SK-N-SH (cell line): Measurements from ENCODE around the gene SLCO2B1. TPM values are rescaled to one million over a fixed set of nuclear protein-coding genes. Genes with fewer than 3 reads are reported as not detected.

Experiments
- CTCF ChIA-PET: fragments of 300-600, 350-600 bp; formaldehyde crosslinking; extraction: SDS; loops from one replicate; lab custom pipeline; 2021; lab: Yijun Ruan, JAX
- POLR2A ChIA-PET: fragments of 350-600 bp; sonication (Branson Sonifier 250); formaldehyde crosslinking; extraction: SDS; loops from one replicate; lab custom pipeline; 2020; ENCODE audit warnings: antibody characterized with exemption, inconsistent platforms; lab: Yijun Ruan, JAX
- DNase-seq: peaks from one replicate; pipeline ENCODE4 v3.0.0; 2012
- H2AFZ ChIP-seq: fragments of 200-600 bp; sonication (generic); 2 replicates; pipeline ENCODE4 v1.8.1; 2016; ENCODE audit warnings: antibody characterized with exemption, mild to moderate bottlenecking, low read depth
- H3F3A ChIP-seq: fragments of 200-600 bp; sonication (generic); replicated peaks from 2 replicates; pipeline ENCODE3; 2016; ENCODE audit warnings: antibody characterized with exemption, mild to moderate bottlenecking; ENCODE audit not compliant: insufficient read depth
- H3K27ac ChIP-seq, 2 experiments: fragments of 200-500 bp in 1 of 2; fragments of 200-600 bp in 1 of 2; sonication (Bioruptor generic) in 1 of 2; sonication (generic), shearing (Covaris generic) in 1 of 2; 2 replicates each; pipeline versions ENCODE4 v1.5.1 to v1.6.1; 2014 to 2016; ENCODE audit warnings: low read depth in 2 of 2, inconsistent platforms in 1 of 2, low read length in 1 of 2, mild to moderate bottlenecking in 1 of 2, mixed read lengths in 1 of 2
- H3K27me3 ChIP-seq: fragments of 200-600 bp; sonication (generic), shearing (Covaris generic); 2 replicates; pipeline ENCODE4 v1.6.1; 2016; ENCODE audit warnings: mixed run types; ENCODE audit not compliant: insufficient read depth
- H3K36me3 ChIP-seq, 2 experiments: fragments of 200-500 bp in 1 of 2; fragments of 200-600 bp in 1 of 2; sonication (Bioruptor generic) in 1 of 2; sonication (generic) in 1 of 2; replicated peaks in 1 of 2; 2 replicates each; pipeline versions ENCODE3 to v1.5.1; 2014 to 2016; ENCODE audit warnings: low read length in 1 of 2, mild to moderate bottlenecking in 1 of 2; ENCODE audit not compliant: insufficient read depth in 2 of 2, control insufficient read depth in 1 of 2
- H3K4me1 ChIP-seq, 2 experiments: fragments of 200-500 bp in 1 of 2; fragments of 200-600 bp in 1 of 2; sonication (Bioruptor generic) in 1 of 2; sonication (generic), shearing (Covaris generic) in 1 of 2; 2 replicates each; pipeline versions ENCODE4 v1.5.1 to v1.6.1; 2014 to 2016; ENCODE audit warnings: low read depth in 1 of 2, low read length in 1 of 2, mixed run types in 1 of 2; ENCODE audit not compliant: insufficient read depth in 2 of 2, control insufficient read depth in 1 of 2
- H3K4me2 ChIP-seq: fragments of 200-600 bp; sonication (generic), shearing (Covaris generic); 2 replicates; pipeline ENCODE4 v1.6.1; 2017; ENCODE audit warnings: mixed run types
- H3K4me3 ChIP-seq, 2 experiments: fragments of 200-500 bp in 1 of 2; fragments of 200-600 bp in 1 of 2; sonication (Bioruptor generic) in 1 of 2; sonication (generic), shearing (Covaris generic) in 1 of 2; 2 replicates each; pipeline versions ENCODE4 v1.5.1 to v1.8.1; 2014 to 2016; ENCODE audit warnings: low read depth in 2 of 2, inconsistent platforms in 1 of 2, low read length in 1 of 2, mild to moderate bottlenecking in 1 of 2, mixed read lengths in 1 of 2, moderate library complexity in 1 of 2
- H3K79me2 ChIP-seq: fragments of 200-600 bp; sonication (generic); 2 replicates; pipeline ENCODE4 v1.8.1; 2017; ENCODE audit warnings: mild to moderate bottlenecking; ENCODE audit not compliant: insufficient read depth
- H3K9ac ChIP-seq: fragments of 200-600 bp; sonication (generic); 2 replicates; pipeline ENCODE4 v1.6.1; 2017; ENCODE audit warnings: mixed run types
- H3K9me2 ChIP-seq: fragments of 200-600 bp; sonication (generic); 2 replicates; pipeline ENCODE4 v1.6.1; 2017; ENCODE audit warnings: mixed run types
- H3K9me3 ChIP-seq: fragments of 200-600 bp; sonication (generic); 2 replicates; pipeline ENCODE4 v1.6.1; 2017; ENCODE audit warnings: mixed run types, mild to moderate bottlenecking, moderate library complexity
- H4K20me1 ChIP-seq: fragments of 200-600 bp; sonication (generic); 2 replicates; pipeline ENCODE4 v1.6.1; 2017; ENCODE audit warnings: mild to moderate bottlenecking, mixed run types; ENCODE audit not compliant: insufficient read depth
- EP300 ChIP-seq, 2 experiments: IDR thresholded peaks; 2 replicates each; pipeline versions ENCODE4 v1.4.0 to v1.6.1; 2012; ENCODE audit warnings: borderline replicate concordance in 1 of 2, low read depth in 1 of 2, low read length in 1 of 2
- GATA2 ChIP-seq: sonication (generic); formaldehyde crosslinking; IDR thresholded peaks from 2 replicates; pipeline ENCODE4 v1.5.0; 2020; ENCODE audit warnings: mild to moderate bottlenecking, missing genetic modification reagents
- MAX ChIP-seq: IDR thresholded peaks from 2 replicates; pipeline ENCODE4 v1.4.0; 2012; ENCODE audit warnings: low read depth
- NFIC ChIP-seq: IDR thresholded peaks from 2 replicates; pipeline ENCODE4 v1.4.0; 2012; ENCODE audit warnings: borderline replicate concordance
- PBX3 ChIP-seq: IDR thresholded peaks from 2 replicates; pipeline ENCODE4; 2012
- RAD21 ChIP-seq: IDR thresholded peaks from 2 replicates; pipeline ENCODE4 v1.6.1; 2012; ENCODE audit warnings: mild to moderate bottlenecking, low read length
- RCOR1 ChIP-seq: fragments of 150-350 bp; IDR thresholded peaks from 2 replicates; pipeline ENCODE4 v1.6.1; 2017; ENCODE audit warnings: antibody characterized with exemption, low read length
- REST ChIP-seq: IDR thresholded peaks from 2 replicates; pipeline ENCODE4 v1.6.1; 2012; ENCODE audit warnings: mild to moderate bottlenecking, low read depth, low read length, moderate library complexity
- SIN3A ChIP-seq: IDR thresholded peaks from 2 replicates; pipeline ENCODE4 v1.6.1; 2012; ENCODE audit warnings: low read depth, mild to moderate bottlenecking, low read length, moderate library complexity, borderline replicate concordance
- TAF1 ChIP-seq: IDR thresholded peaks from 2 replicates; pipeline ENCODE4 v1.6.1; 2012; ENCODE audit warnings: low read depth, mild to moderate bottlenecking, low read length, moderate library complexity, borderline replicate concordance
- ZBTB33 ChIP-seq: IDR thresholded peaks from 2 replicates; pipeline ENCODE4 v1.4.0; 2012; ENCODE audit warnings: low read depth, borderline replicate concordance
- WGBS: methylation state at CpG from one replicate; pipeline ENCODE4 v1.1.6; 2017; ENCODE audit warnings: low lambda C conversion rate; 5-methylcytosine and 5-hydroxymethylcytosine counted together
- polyA plus RNA-seq, 3 experiments: library from polyadenylated mRNA; depleted of rRNA; stranded (reverse); fragments of >200 nt; gene quantifications; 2 replicates each; pipeline ENCODE4 v1.2.3, GENCODE V29; 2012

SLCO2B1 gene
- polyA plus RNA-seq, 1 of the 3 experiments (the other 2 are of a cell fraction), result 0.18 TPM

GRCh38 chr11:75146711-75147110 is 4.2 kb upstream of the SLCO2B1 start (continued):
- TF ChIP-seq MAX, result no peak

GRCh38 chr11:75147191-75147874 is 3.6 kb upstream of the SLCO2B1 start:
- Histone ChIP-seq H3K9ac (no peak overlapping the region), H3K9me3 (no peaks in the 10 kb centered on the region), H3K4me3 (no peak overlapping the region), H3K4me1 (peaks cover 10 to 22% of the 10 kb centered on the region in 2 experiments; a peak in 2 of 4 replicates), H4K20me1 (no peaks in the 10 kb centered on the region), H3K4me2 (no peak overlapping the region), H3F3A (peaks cover 9% of the 10 kb centered on the region), H3K79me2 (no peaks in the 10 kb centered on the region), H3K27ac (peak overlapping the region in 1 of 2 experiments; percentile 47; a peak in 2 of 4 replicates), H2AFZ (no peak overlapping the region), H3K9me2 (no peaks in the 10 kb centered on the region), H3K36me3 (no peaks in the 10 kb centered on the region), H3K27me3 (no peaks in the 10 kb centered on the region)
- WGBS, result 49% methylated on average over 7 of the region's 7 CpGs
- ChIA-PET CTCF (interaction anchor here (0.7 to 25.0 kb wide), 12 partner anchors 24 to 217 kb away, joined by 3 to 1115 read pairs (median 6); partner anchors contain the start of gene TPBGL), POLR2A (interaction anchor here (0.6 to 2.5 kb wide), 3 partner anchors 58 to 94 kb away, joined by 3 to 9 read pairs (median 9); partner anchors contain the start of gene TPBGL)
- TF ChIP-seq ZBTB33 (no peak), NFIC (no peak), SIN3A (no peak), EP300 (IDR thresholded peaks at IDR 0.05; ENCODE audit: borderline replicate concordance in 1 of 2, low read depth in 1 of 2, low read length in 1 of 2) (peak in 1 of 2 experiments; percentile 27; a peak in 1 of 4 replicates), RAD21 (no peak), REST (no peak), RCOR1 (peak; percentile 50; the same call in 1 of the 2 replicates), TAF1 (no peak), PBX3 (no peak), GATA2 (CRISPR knock-in tag) (peak; percentile 77)
- peak; percentile 74 for DNase-seq
